H9 (cell line): Measurements from ENCODE around the gene SNX22. TPM values are rescaled to one million over a fixed set of nuclear protein-coding genes. Genes with fewer than 3 reads are reported as not detected.

Experiments
- DNase-seq: peaks from one replicate; pipeline ENCODE4 v3.0.0-alpha.2; 2017
- H2AFZ ChIP-seq: one replicate; pipeline ENCODE4 v1.6.1; 2013; ENCODE audit warnings: mild to moderate bottlenecking, low read length, control low read depth, moderate library complexity
- H2AK5ac ChIP-seq: 2 replicates; pipeline ENCODE4 v1.6.1; 2013; ENCODE audit warnings: low read length, control low read depth, mixed read lengths; ENCODE audit not compliant: insufficient read length
- H2BK120ac ChIP-seq: one replicate; pipeline ENCODE4 v1.6.1; 2013; ENCODE audit warnings: low read depth, mild to moderate bottlenecking, low read length, control low read depth, inconsistent platforms; ENCODE audit not compliant: poor library complexity, severe bottlenecking
- H2BK12ac ChIP-seq: 2 replicates; pipeline ENCODE4 v1.6.1; 2013; ENCODE audit warnings: low read length, control low read depth, mixed read lengths, low read depth; ENCODE audit not compliant: insufficient read length
- H2BK15ac ChIP-seq: 2 replicates; pipeline ENCODE4 v1.6.1; 2013; ENCODE audit warnings: low read depth, low read length, control low read depth
- H2BK20ac ChIP-seq: one replicate; pipeline ENCODE4 v1.6.1; 2013; ENCODE audit warnings: low read depth, mild to moderate bottlenecking, low read length, control low read depth, inconsistent platforms; ENCODE audit not compliant: poor library complexity, severe bottlenecking
- H2BK5ac ChIP-seq: 2 replicates; pipeline ENCODE4 v1.6.1; 2013; ENCODE audit warnings: low read length, control low read depth, mixed read lengths; ENCODE audit not compliant: insufficient read length
- H3K14ac ChIP-seq: 2 replicates; pipeline ENCODE4 v1.6.1; 2013; ENCODE audit warnings: low read length, control low read depth; ENCODE audit not compliant: insufficient read depth
- H3K18ac ChIP-seq: 2 replicates; pipeline ENCODE4 v1.6.1; 2013; ENCODE audit warnings: low read depth, mild to moderate bottlenecking, mixed read lengths, low read length, control low read depth; ENCODE audit not compliant: insufficient read length
- H3K23ac ChIP-seq: 2 replicates; pipeline ENCODE4 v1.6.1; 2013; ENCODE audit warnings: low read length, control low read depth, mixed read lengths, low read depth; ENCODE audit not compliant: insufficient read length
- H3K23me2 ChIP-seq: 2 replicates; pipeline ENCODE4 v1.6.1; 2013; ENCODE audit warnings: low read depth, mild to moderate bottlenecking, mixed read lengths, low read length, control low read depth; ENCODE audit not compliant: insufficient read length, poor library complexity, severe bottlenecking
- H3K27ac ChIP-seq: 2 replicates; pipeline ENCODE4 v1.5.1; 2013; ENCODE audit warnings: low read length, control low read depth, mixed read lengths, low read depth; ENCODE audit not compliant: insufficient read length
- H3K27me3 ChIP-seq: 2 replicates; pipeline ENCODE4 v1.6.1; 2013; ENCODE audit warnings: low read length, control low read depth, inconsistent platforms; ENCODE audit not compliant: insufficient read depth
- H3K4ac ChIP-seq: 2 replicates; pipeline ENCODE4 v1.6.1; 2013; ENCODE audit warnings: low read depth, mild to moderate bottlenecking, control low read depth, inconsistent platforms, low read length, moderate library complexity
- H3K4me1 ChIP-seq: 2 replicates; pipeline ENCODE4 v1.6.1; 2013; ENCODE audit warnings: low read length, control low read depth, inconsistent platforms; ENCODE audit not compliant: insufficient read depth
- H3K4me2 ChIP-seq: 2 replicates; pipeline ENCODE4 v1.6.1; 2013; ENCODE audit warnings: low read length, control low read depth, mixed read lengths; ENCODE audit not compliant: insufficient read length, insufficient read depth
- H3K56ac ChIP-seq: 2 replicates; pipeline ENCODE4 v1.6.1; 2013; ENCODE audit warnings: low read depth, mild to moderate bottlenecking, mixed read lengths, low read length, control low read depth; ENCODE audit not compliant: insufficient read length
- H3K79me1 ChIP-seq: 2 replicates; pipeline ENCODE4 v1.6.1; 2013; ENCODE audit warnings: low read depth, mild to moderate bottlenecking, moderate library complexity, low read length, control low read depth, inconsistent platforms; ENCODE audit not compliant: insufficient read depth, poor library complexity, severe bottlenecking
- H3K79me2 ChIP-seq: 2 replicates; pipeline ENCODE4 v1.6.1; 2013; ENCODE audit warnings: low read length, control low read depth, inconsistent platforms; ENCODE audit not compliant: insufficient read depth
- H3K9ac ChIP-seq: 2 replicates; pipeline ENCODE4 v1.6.1; 2013; ENCODE audit warnings: low read length, control low read depth, mixed read lengths; ENCODE audit not compliant: insufficient read length; ENCODE audit errors: extremely low read depth
- H3K9me3 ChIP-seq: one replicate; pipeline ENCODE4 v1.6.1; 2013; ENCODE audit warnings: low read depth, low read length, inconsistent platforms; ENCODE audit not compliant: control insufficient read depth
- H3T11ph ChIP-seq: one replicate; pipeline ENCODE4 v1.6.1; 2013; ENCODE audit warnings: mild to moderate bottlenecking, low read length, control low read depth, inconsistent platforms
- H4K20me1 ChIP-seq: one replicate; pipeline ENCODE4 v1.6.1; 2013; ENCODE audit not compliant: control insufficient read depth, insufficient read length, insufficient read depth
- H4K5ac ChIP-seq: 2 replicates; pipeline ENCODE4 v1.6.1; 2013; ENCODE audit warnings: low read depth, mild to moderate bottlenecking, mixed read lengths, low read length, control low read depth; ENCODE audit not compliant: insufficient read length
- H4K8ac ChIP-seq: replicated peaks from 2 replicates; pipeline ENCODE4 v1.6.1; 2013; ENCODE audit warnings: low read length, control low read depth, mixed read lengths, low read depth; ENCODE audit not compliant: insufficient read length
- H4K91ac ChIP-seq: 2 replicates; pipeline ENCODE4 v1.6.1; 2013; ENCODE audit warnings: low read depth, mild to moderate bottlenecking, moderate library complexity, mixed read lengths, low read length, control low read depth; ENCODE audit not compliant: insufficient read length
- H3K27ac Mint-ChIP-seq, 3 experiments: 2 replicates in 2 of 3; 3 replicates in 1 of 3; pipeline ENCODE4 v1.8.0; 2020 to 2021; ENCODE audit warnings: mixed read lengths in 3 of 3, mild to moderate bottlenecking in 1 of 3, moderate library complexity in 1 of 3
- H3K27me3 Mint-ChIP-seq: 2 replicates; pipeline ENCODE4 v1.8.0; 2021; ENCODE audit warnings: low read depth, mild to moderate bottlenecking, moderate library complexity, mixed read lengths
- H3K36me3 Mint-ChIP-seq, 3 experiments: 2 replicates in 2 of 3; 3 replicates in 1 of 3; pipeline ENCODE4 v1.8.0; 2020 to 2021; ENCODE audit warnings: low read depth in 3 of 3, mixed read lengths in 3 of 3; ENCODE audit not compliant: insufficient read depth in 1 of 3
- H3K4me1 Mint-ChIP-seq, 2 experiments: 2 replicates each; pipeline ENCODE4 v1.8.0; 2020; ENCODE audit warnings: mixed read lengths in 2 of 2
- H3K4me3 Mint-ChIP-seq, 2 experiments: 2 replicates in 1 of 2; 3 replicates in 1 of 2; pipeline ENCODE4 v1.8.0; 2020 to 2021; ENCODE audit warnings: mild to moderate bottlenecking in 2 of 2, mixed read lengths in 2 of 2, moderate library complexity in 1 of 2
- H3K9me3 Mint-ChIP-seq, 2 experiments: 2 replicates in 1 of 2; 3 replicates in 1 of 2; pipeline ENCODE4 v1.8.0; 2020; ENCODE audit warnings: mild to moderate bottlenecking in 2 of 2, mixed read lengths in 2 of 2, moderate library complexity in 1 of 2
- CTCF ChIP-seq: fragments of 200-600 bp; sonication (generic); conservative IDR thresholded peaks from 3 replicates; pipeline ENCODE4 v1.8.0; 2021; ENCODE audit warnings: antibody characterized with exemption, mild to moderate bottlenecking
- WGBS: extraction: QIAGEN DNeasy Blood & Tissue Kit; methylation state at CpG from one replicate; pipeline ENCODE4 v1.1.7; 2013; ENCODE audit warnings: missing lambda C conversion rate, low lambda C conversion rate, mixed read lengths; ENCODE audit not compliant: insufficient read length; ENCODE audit errors: extremely low coverage; 5-methylcytosine and 5-hydroxymethylcytosine counted together
- total RNA-seq: library from RNA; stranded (reverse); gene quantifications from 2 replicates; pipeline ENCODE4 v1.2.1, GENCODE V29; 2021

The SNX22 gene
- total RNA-seq, 1 experiment from 2014 or later, result 4.8 TPM

GRCh38 chr15:64127521-64128270, 23.8 kb upstream of the SNX22 start:
- no peak overlapping the region for H4K5ac ChIP-seq
- H2AK5ac ChIP-seq, result no peak overlapping the region
- no peak overlapping the region for H3K4me2 ChIP-seq
- no peak for TF ChIP-seq CTCF
- no peak overlapping the region for H3K23ac ChIP-seq
- no peak overlapping the region for H2BK20ac ChIP-seq
- H3T11ph ChIP-seq, result no peak overlapping the region
- H3K4me1 ChIP-seq, result no peaks in the 10 kb centered on the region
- H3K27me3 ChIP-seq, result no peaks in the 10 kb centered on the region
- no peak for DNase-seq
- H3K18ac ChIP-seq, result no peak overlapping the region
- no peak overlapping the region for H2BK120ac ChIP-seq
- no peak overlapping the region for H3K27ac ChIP-seq
- H3K9me3 Mint-ChIP-seq, result no peaks in the 10 kb centered on the region
- H3K4me1 Mint-ChIP-seq, result no peaks in the 10 kb centered on the region
- H2BK5ac ChIP-seq, result no peak overlapping the region
- H3K27ac Mint-ChIP-seq, result no peak overlapping the region
- no peak overlapping the region for H3K56ac ChIP-seq
- H3K27me3 Mint-ChIP-seq, result no peaks in the 10 kb centered on the region
- H2BK12ac ChIP-seq, result no peak overlapping the region
- H4K8ac ChIP-seq, result no peak overlapping the region
- H2AFZ ChIP-seq, result no peak overlapping the region
- no peak overlapping the region for H3K9ac ChIP-seq
- H3K23me2 ChIP-seq, result no peaks in the 10 kb centered on the region
- H3K14ac ChIP-seq, result no peak overlapping the region
- H2BK15ac ChIP-seq, result no peak overlapping the region
- H3K4me3 Mint-ChIP-seq, result no peak overlapping the region
- no peaks in the 10 kb centered on the region for H4K20me1 ChIP-seq
- peaks cover 15 to 71% (median 63%) of the 10 kb centered on the region in 3 experiments; a peak in 6 of 7 replicates for H3K36me3 Mint-ChIP-seq
- WGBS, result no CpG with 5 or more reads among the region's 6 CpGs
- H3K9me3 ChIP-seq, result no peaks in the 10 kb centered on the region
- no peak overlapping the region for H3K4ac ChIP-seq
- H3K79me1 ChIP-seq, result no peaks in the 10 kb centered on the region
- H4K91ac ChIP-seq, result no peak overlapping the region
- no peaks in the 10 kb centered on the region for H3K79me2 ChIP-seq
